Sigmoid colon (tissue), 4 donors: ENCODE results near the gene IRX5.

Experiments used
- CTCF ChIP-seq, 4 experiments: fragments of 450-650 bp in 3 of 4; fragments of 200-600 bp in 1 of 4; IDR thresholded peaks; one replicate each; pipeline ENCODE4 v1.5.1; 2016 to 2019; ENCODE audit warnings: antibody characterized with exemption in 4 of 4, mild to moderate bottlenecking in 3 of 4, moderate library complexity in 2 of 4
- EP300 ChIP-seq, 4 donors: sonication (generic); formaldehyde crosslinking; IDR thresholded peaks; one replicate each; pipeline ENCODE4 v1.6.1; 2017; ENCODE audit warnings: antibody characterized with exemption in 4 of 4
- POLR2A ChIP-seq, 2 donors: fragments of 450-650 bp; IDR thresholded peaks; one replicate each; pipeline ENCODE4 v1.6.1; 2016; ENCODE audit warnings: antibody characterized with exemption in 2 of 2, mild to moderate bottlenecking in 2 of 2, moderate library complexity in 2 of 2
- POLR2AphosphoS5 ChIP-seq, 4 donors: sonication (generic); formaldehyde crosslinking; IDR thresholded peaks; one replicate each; pipeline ENCODE4 v1.6.1; 2017; ENCODE audit warnings: antibody characterized with exemption in 4 of 4

- no peak for TF ChIP-seq CTCF (IDR thresholded peaks at IDR 0.05)
- no peak for TF ChIP-seq POLR2A (IDR thresholded peaks at IDR 0.05)
- TF ChIP-seq EP300 (IDR thresholded peaks at IDR 0.05), result no peak
- no peak for TF ChIP-seq POLR2AphosphoS5 (IDR thresholded peaks at IDR 0.05)
Measured at GRCh38 chr16:54921206-54921824, 9.3 kb upstream of the IRX5 start.
